Suprapubic skin (tissue), 4 donors: ENCODE results near the gene LHB. TPM values are rescaled to one million over a fixed set of nuclear protein-coding genes. Genes with fewer than 3 reads are reported as not detected.

ENCODE experiments used
- DNase-seq, 2 donors: peaks; one replicate each; pipeline ENCODE4 v3.0.0-alpha.2; 2019; ENCODE audit warnings: low spot score in 2 of 2
- H3K27ac ChIP-seq: fragments of 200-600 bp; sonication (generic); one replicate; pipeline ENCODE4 v1.5.1; 2019
- H3K27me3 ChIP-seq: fragments of 200-600 bp; sonication (generic); one replicate; pipeline ENCODE4 v1.5.1; 2019
- H3K36me3 ChIP-seq: fragments of 200-600 bp; sonication (generic); one replicate; pipeline ENCODE4 v1.5.1; 2019
- H3K4me1 ChIP-seq: fragments of 200-600 bp; sonication (generic); one replicate; pipeline ENCODE4 v1.5.1; 2019
- H3K4me3 ChIP-seq: fragments of 200-600 bp; sonication (generic); one replicate; pipeline ENCODE4 v1.5.1; 2019; ENCODE audit warnings: mild to moderate bottlenecking
- H3K9me3 ChIP-seq: fragments of 200-600 bp; sonication (generic); one replicate; pipeline ENCODE4 v1.5.1; 2019
- EP300 ChIP-seq: sonication (generic); formaldehyde crosslinking; IDR thresholded peaks from one replicate; pipeline ENCODE4 v1.6.1; 2017; ENCODE audit warnings: antibody characterized with exemption
- POLR2A ChIP-seq, 2 donors: fragments of 450-650 bp; IDR thresholded peaks; one replicate each; pipeline ENCODE4 v1.6.1; 2017; ENCODE audit warnings: antibody characterized with exemption in 2 of 2, mild to moderate bottlenecking in 2 of 2, moderate library complexity in 2 of 2
- POLR2AphosphoS5 ChIP-seq, 3 donors: sonication (generic); formaldehyde crosslinking; IDR thresholded peaks; one replicate each; pipeline ENCODE4 v1.6.1; 2017; ENCODE audit warnings: antibody characterized with exemption in 3 of 3
- WGBS: methylation state at CpG from one replicate; pipeline ENCODE4 v1.1.5; 2018; 5-methylcytosine and 5-hydroxymethylcytosine counted together
- total RNA-seq, 4 donors: library from RNA; depleted of rRNA; stranded (reverse); fragments of >200 nt; gene quantifications; one replicate each; pipeline ENCODE4 v1.1.0, GENCODE V29; 2016
- TF ChIP-seq, protein P1 (sequence below), 2 donors: fragments of 200-600 bp in 1 of 2; fragments of 450-650 bp in 1 of 2; sonication (generic) in 1 of 2; IDR thresholded peaks; one replicate each; pipeline ENCODE4 v1.5.1; 2016 to 2019; ENCODE audit warnings: antibody characterized with exemption in 2 of 2, mild to moderate bottlenecking in 1 of 2, moderate library complexity in 1 of 2

Gene LHB
- total RNA-seq, 4 donors from 2014 or later = not detected

DNA sequence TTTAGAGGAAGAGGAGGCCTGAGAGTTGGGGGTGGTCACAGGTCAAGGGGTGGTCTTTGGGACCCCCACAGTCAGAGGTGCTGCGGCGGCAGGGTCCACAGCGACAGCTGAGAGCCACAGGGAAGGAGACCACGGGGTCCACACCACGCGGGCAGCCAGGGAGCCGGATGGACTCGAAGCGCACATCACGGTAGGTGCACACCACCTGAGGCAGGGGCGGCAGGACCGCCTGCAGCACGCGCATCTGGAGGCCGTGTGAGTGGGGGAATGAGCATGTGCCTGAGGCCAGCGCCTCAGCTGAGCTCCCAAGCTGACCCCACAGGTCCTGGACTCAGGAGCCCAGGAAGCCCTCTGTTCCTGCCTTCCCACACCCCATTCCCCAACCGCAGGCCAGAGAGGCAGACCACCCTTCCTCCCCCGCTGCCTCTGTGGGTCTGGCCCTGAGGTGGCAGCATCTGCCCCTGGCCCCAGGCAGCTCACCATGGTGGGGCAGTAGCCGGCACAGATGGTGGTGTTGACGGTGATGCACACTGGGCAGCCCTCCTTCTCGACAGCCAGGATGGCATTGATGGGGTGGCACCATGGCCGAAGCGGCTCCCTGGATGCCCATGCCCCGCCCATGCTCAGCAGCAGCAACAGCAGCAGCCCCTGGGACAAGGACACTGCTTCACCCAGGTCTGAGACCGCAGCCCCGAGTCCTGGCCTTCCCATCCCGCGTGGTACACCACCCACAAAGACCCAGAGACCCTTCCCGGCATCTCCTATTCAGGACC lies 638 bp downstream of the LHB start:
- H3K27ac ChIP-seq = no peak overlapping the region
- no peaks in the 10 kb centered on the region for H3K9me3 ChIP-seq
- H3K36me3 ChIP-seq = peaks cover 36% of the 10 kb centered on the region
- H3K4me3 ChIP-seq = no peak overlapping the region
- H3K4me1 ChIP-seq = peaks cover 27% of the 10 kb centered on the region
- H3K27me3 ChIP-seq = peaks cover 6% of the 10 kb centered on the region
- 95% methylated on average over 4 of the region's 29 CpGs for WGBS
- DNase-seq = no peak
- TF ChIP-seq EP300 (no peak), POLR2AphosphoS5 (IDR thresholded peaks at IDR 0.05) (no peak), POLR2A (IDR thresholded peaks at IDR 0.05) (no peak)
- TF ChIP-seq, protein P1, sequence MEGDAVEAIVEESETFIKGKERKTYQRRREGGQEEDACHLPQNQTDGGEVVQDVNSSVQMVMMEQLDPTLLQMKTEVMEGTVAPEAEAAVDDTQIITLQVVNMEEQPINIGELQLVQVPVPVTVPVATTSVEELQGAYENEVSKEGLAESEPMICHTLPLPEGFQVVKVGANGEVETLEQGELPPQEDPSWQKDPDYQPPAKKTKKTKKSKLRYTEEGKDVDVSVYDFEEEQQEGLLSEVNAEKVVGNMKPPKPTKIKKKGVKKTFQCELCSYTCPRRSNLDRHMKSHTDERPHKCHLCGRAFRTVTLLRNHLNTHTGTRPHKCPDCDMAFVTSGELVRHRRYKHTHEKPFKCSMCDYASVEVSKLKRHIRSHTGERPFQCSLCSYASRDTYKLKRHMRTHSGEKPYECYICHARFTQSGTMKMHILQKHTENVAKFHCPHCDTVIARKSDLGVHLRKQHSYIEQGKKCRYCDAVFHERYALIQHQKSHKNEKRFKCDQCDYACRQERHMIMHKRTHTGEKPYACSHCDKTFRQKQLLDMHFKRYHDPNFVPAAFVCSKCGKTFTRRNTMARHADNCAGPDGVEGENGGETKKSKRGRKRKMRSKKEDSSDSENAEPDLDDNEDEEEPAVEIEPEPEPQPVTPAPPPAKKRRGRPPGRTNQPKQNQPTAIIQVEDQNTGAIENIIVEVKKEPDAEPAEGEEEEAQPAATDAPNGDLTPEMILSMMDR (IDR thresholded peaks at IDR 0.05) = no peak

DNA sequence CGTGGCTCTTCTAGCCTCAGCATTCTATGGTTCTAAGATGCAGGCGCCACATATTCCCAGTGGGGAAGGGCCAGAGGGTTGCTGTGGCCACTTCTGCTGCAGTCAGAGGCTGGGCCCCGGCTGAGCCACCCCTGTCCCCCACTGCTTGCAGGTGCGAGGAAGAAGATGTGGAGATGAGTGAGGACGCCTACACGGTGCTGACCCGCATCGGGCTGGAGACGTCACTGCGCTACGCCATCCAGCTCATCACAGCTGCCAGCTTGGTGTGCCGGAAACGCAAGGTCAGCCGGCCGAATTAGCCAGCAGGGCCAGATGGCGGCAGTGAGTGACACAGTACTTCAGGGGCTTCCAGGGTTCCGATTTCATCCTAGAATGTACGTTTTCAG lies 2.0 kb downstream of the LHB start:
- Histone ChIP-seq H3K4me1 (peaks cover 27% of the 10 kb centered on the region), H3K36me3 (peaks cover 50% of the 10 kb centered on the region), H3K9me3 (no peaks in the 10 kb centered on the region), H3K27ac (no peak overlapping the region), H3K4me3 (no peak overlapping the region), H3K27me3 (peaks cover 6% of the 10 kb centered on the region)
- DNase-seq = no peak
- TF ChIP-seq POLR2AphosphoS5 (IDR thresholded peaks at IDR 0.05) = no peak
- TF ChIP-seq EP300 = no peak
- TF ChIP-seq, protein P1 (IDR thresholded peaks at IDR 0.05) = no peak
- TF ChIP-seq POLR2A (IDR thresholded peaks at IDR 0.05) = no peak
- WGBS = 97% methylated on average over 10 of the region's 18 CpGs

DNA sequence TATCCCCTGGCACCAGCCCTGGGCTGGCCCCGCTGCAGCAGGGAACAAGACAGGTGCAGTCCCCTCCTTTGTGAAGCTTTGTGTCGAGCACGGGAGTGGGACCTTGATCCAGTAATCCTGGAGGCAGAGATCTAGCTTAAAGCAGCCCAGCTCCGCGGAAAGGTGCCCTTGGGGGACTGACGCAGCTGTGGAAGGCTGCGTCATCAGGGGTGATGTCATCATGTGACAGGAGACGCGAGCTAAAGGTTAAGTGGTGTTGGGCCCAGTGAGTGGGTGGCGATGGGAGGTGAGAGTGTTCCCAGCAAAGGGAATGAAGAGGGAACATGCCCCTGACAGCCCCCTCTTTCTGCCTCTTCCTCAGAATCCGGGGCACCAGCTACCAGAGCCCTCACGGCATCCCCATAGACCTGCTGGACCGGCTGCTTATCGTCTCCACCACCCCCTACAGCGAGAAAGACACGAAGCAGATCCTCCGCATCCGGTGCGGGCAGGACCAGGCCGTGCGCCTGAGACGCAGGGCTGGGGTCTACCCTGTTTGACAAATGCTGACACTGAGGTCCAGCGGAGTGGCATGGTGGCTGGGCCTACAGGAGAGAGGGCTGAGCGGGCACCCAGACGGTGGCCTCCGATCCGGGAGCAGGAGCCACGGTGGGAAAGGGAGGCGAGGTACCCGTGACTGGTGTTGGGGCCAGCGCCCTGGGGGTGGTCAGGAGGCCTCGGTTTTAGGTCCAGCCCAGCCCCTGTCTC lies 2.6 kb downstream of the LHB start:
- Histone ChIP-seq H3K27me3 (peaks cover 2% of the 10 kb centered on the region), H3K4me3 (no peak overlapping the region), H3K4me1 (peaks cover 21% of the 10 kb centered on the region), H3K36me3 (peaks cover 56% of the 10 kb centered on the region), H3K9me3 (no peaks in the 10 kb centered on the region), H3K27ac (no peak overlapping the region)
- DNase-seq = no peak
- no peak for TF ChIP-seq POLR2A (IDR thresholded peaks at IDR 0.05)
- TF ChIP-seq POLR2AphosphoS5 (IDR thresholded peaks at IDR 0.05) = no peak
- no peak for TF ChIP-seq EP300
- TF ChIP-seq, protein P1 (IDR thresholded peaks at IDR 0.05) = no peak
- 86% methylated on average over 25 of the region's 32 CpGs for WGBS

DNA sequence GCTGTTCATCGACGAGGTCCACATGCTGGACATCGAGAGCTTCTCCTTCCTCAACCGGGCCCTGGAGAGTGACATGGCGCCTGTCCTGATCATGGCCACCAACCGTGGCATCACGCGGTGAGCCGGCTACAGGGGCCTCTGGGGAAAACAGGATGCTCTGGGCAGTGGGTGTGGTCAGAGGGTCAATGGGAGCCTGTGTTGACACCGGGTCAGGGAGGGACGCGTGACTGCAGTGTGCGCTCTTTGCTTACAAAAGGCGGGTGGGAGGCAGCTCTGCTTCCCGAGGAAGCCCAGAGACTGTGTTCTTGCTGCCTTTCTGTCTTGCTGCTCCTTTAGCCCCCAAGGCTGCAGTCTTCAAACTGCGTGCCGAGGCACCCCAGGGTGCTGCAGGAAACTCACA lies 5.7 kb downstream of the LHB start:
- TF ChIP-seq, protein P1 (IDR thresholded peaks at IDR 0.05) = no peak
- no peak for TF ChIP-seq POLR2A (IDR thresholded peaks at IDR 0.05)
- TF ChIP-seq EP300 = no peak
- no peak for TF ChIP-seq POLR2AphosphoS5 (IDR thresholded peaks at IDR 0.05)
- Histone ChIP-seq H3K4me3 (no peak overlapping the region), H3K27me3 (no peaks in the 10 kb centered on the region), H3K9me3 (no peaks in the 10 kb centered on the region), H3K36me3 (peaks cover 77% of the 10 kb centered on the region), H3K4me1 (no peaks in the 10 kb centered on the region), H3K27ac (no peak overlapping the region)
- no peak for DNase-seq
- 91% methylated on average over 9 of the region's 17 CpGs for WGBS

DNA sequence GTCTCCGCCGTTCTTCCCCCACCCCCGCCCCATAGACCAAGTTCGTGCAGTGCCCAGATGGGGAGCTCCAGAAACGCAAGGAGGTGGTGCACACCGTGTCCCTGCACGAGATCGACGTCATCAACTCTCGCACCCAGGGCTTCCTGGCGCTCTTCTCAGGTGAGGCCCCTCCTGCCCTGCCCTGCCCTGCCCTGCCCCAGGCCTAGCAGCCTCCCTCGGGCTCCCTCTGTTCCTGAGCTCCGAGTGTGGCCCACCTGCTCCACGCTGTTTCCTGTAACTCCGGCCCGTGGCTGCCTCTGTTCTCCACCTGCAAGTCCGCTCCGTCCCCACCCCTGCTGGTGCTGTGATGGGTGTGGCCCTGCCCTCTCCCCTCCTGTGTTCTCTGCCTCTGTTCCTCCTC lies 6.4 kb downstream of the LHB start:
- DNase-seq = no peak
- H3K9me3 ChIP-seq = no peaks in the 10 kb centered on the region
- TF ChIP-seq POLR2AphosphoS5 (IDR thresholded peaks at IDR 0.05) = no peak
- no peak for TF ChIP-seq EP300
- TF ChIP-seq, protein P1 (IDR thresholded peaks at IDR 0.05) = no peak
- TF ChIP-seq POLR2A (IDR thresholded peaks at IDR 0.05) = no peak
- no peak overlapping the region for H3K4me3 ChIP-seq
- H3K4me1 ChIP-seq = no peaks in the 10 kb centered on the region
- H3K36me3 ChIP-seq = peaks cover 77% of the 10 kb centered on the region
- H3K27me3 ChIP-seq = no peaks in the 10 kb centered on the region
- 92% methylated on average over 9 of the region's 18 CpGs for WGBS
- no peak overlapping the region for H3K27ac ChIP-seq
